BE2C (cell line): ENCODE results near the gene CHRNE.
"Not testable (repeated sequence)": the region's sequence is repeated elsewhere in the genome, so short reads cannot be mapped to it uniquely, and the experiment has no call there.

ENCODE experiments used
- DNase-seq: peaks from one replicate; pipeline ENCODE4 v3.0.0-alpha.2; 2020
- H3K27me3 ChIP-seq: fragments of 250-450 bp; sonication (Bioruptor Pico); 2 replicates; pipeline ENCODE4 v1.5.1; 2020; ENCODE audit warnings: mild to moderate bottlenecking
- H3K36me3 ChIP-seq: fragments of 250-450 bp; sonication (Bioruptor Pico); 2 replicates; pipeline ENCODE4 v1.5.1; 2020; ENCODE audit warnings: mild to moderate bottlenecking
- H3K4me1 ChIP-seq: fragments of 250-450 bp; sonication (Bioruptor Pico); 2 replicates; pipeline ENCODE4 v1.5.1; 2020
- H3K4me3 ChIP-seq: 2 replicates; pipeline ENCODE4 v1.5.1; 2011; ENCODE audit warnings: low read depth, low read length
- H3K9me3 ChIP-seq: fragments of 250-450 bp; sonication (Bioruptor Pico); 2 replicates; pipeline ENCODE4 v1.5.1; 2020
- CTCF ChIP-seq: IDR thresholded peaks from 2 replicates; pipeline ENCODE4 v1.5.1; 2012; ENCODE audit warnings: mild to moderate bottlenecking, low read depth, low read length

Gene CHRNE

DNA sequence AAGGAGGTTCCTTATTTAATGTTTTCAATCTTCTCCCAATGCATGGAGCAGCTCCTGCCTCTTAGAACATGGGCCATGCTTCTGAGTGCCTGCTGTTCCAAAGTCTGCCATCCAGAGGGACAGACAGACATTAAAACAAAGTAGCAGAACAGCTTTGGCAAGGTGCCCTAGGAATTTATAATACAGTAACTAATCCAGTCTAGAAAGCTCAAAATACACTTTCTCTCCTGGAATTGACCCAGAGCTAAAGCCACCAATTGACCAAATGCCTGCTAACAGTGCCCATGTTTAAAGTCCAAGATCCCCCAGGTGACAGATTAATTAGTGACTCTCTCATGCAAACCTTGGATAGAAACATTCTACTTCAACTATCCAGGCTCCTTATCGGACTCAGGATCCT lies 11.1 kb upstream of the CHRNE start:
- no peak for DNase-seq
- no peaks in the 10 kb centered on the region for H3K4me1 ChIP-seq
- TF ChIP-seq CTCF, result no peak
- no peaks in the 10 kb centered on the region for H3K9me3 ChIP-seq
- H3K36me3 ChIP-seq, result no peaks in the 10 kb centered on the region
- no peaks in the 10 kb centered on the region for H3K27me3 ChIP-seq
- H3K4me3 ChIP-seq, result no peak overlapping the region

DNA sequence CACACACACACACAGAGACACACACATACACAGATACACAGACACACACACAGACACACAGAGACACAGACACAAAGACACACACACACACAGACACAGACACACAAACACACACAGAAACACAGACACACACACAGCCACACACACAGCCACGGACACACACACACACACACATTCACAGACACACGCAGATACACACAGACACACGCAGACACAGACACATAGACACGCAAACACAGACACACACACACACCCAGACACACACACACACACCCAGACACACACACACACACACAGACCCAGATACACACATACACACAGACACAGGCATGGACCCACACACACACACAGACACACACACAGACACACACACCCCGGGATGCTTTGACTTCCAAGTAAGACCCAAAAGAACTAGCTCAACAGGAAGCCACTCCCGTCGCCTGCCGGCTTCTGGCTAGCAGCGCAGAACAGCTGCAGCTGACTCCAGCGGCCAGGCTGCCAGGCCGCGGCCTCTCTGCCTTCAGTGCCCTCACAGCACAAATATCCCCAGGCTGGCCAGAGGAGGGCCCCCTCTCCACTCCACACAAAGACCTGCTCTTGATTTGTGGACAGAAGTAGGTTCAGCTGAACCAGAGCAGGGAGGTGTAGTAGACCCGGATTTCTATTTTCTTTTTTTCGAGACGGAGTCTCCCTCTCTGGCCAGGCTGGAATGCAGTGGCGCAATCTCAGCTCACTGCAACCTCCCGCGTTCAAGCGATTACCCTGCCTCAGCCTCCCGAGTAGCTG lies 6.0 kb upstream of the CHRNE start:
- peak; percentile 85 for DNase-seq
- Histone ChIP-seq H3K4me1 (no peaks in the 10 kb centered on the region), H3K9me3 (no peaks in the 10 kb centered on the region), H3K4me3 (no peak overlapping the region), H3K27me3 (no peaks in the 10 kb centered on the region), H3K36me3 (no peaks in the 10 kb centered on the region)
- peak; percentile 71 for TF ChIP-seq CTCF

GRCh38 chr17:4908301-4908700 lies 5.4 kb upstream of the CHRNE start:
- Histone ChIP-seq H3K27me3 (no peaks in the 10 kb centered on the region), H3K4me3 (no peak overlapping the region), H3K9me3 (no peaks in the 10 kb centered on the region), H3K4me1 (no peaks in the 10 kb centered on the region), H3K36me3 (no peaks in the 10 kb centered on the region)
- no peak for DNase-seq
- TF ChIP-seq CTCF, result no peak

- not testable (repeated sequence) for H3K36me3 ChIP-seq, H3K27me3 ChIP-seq, DNase-seq, H3K4me3 ChIP-seq, H3K9me3 ChIP-seq, H3K4me1 ChIP-seq
Measured at GRCh38 chr17:4906642-4907041, 3.7 kb upstream of the CHRNE start.

DNA sequence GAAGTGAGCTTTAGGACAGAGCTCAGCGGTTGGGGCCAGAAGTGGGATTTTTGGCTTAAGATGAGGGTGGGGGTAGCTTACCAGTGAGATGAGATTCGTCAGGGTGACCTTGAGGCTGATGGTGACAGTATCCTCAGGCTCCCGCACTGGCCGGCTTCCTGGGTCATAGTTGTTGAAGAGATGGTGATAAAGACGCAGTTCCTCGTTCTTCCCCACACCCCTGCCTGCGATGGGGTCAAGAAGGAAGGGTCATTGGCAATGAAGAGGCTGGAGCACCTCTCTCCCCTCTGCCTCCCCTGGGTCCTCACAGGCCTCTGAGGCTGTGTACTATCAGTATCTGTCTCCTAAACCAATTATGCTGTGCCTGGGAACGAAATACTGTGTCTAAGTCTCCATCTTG lies 358 bp downstream of the CHRNE start:
- no peaks in the 10 kb centered on the region for H3K9me3 ChIP-seq
- no peaks in the 10 kb centered on the region for H3K27me3 ChIP-seq
- no peak for DNase-seq
- H3K4me1 ChIP-seq, result no peaks in the 10 kb centered on the region
- TF ChIP-seq CTCF, result no peak
- H3K4me3 ChIP-seq, result no peak overlapping the region
- no peaks in the 10 kb centered on the region for H3K36me3 ChIP-seq

DNA sequence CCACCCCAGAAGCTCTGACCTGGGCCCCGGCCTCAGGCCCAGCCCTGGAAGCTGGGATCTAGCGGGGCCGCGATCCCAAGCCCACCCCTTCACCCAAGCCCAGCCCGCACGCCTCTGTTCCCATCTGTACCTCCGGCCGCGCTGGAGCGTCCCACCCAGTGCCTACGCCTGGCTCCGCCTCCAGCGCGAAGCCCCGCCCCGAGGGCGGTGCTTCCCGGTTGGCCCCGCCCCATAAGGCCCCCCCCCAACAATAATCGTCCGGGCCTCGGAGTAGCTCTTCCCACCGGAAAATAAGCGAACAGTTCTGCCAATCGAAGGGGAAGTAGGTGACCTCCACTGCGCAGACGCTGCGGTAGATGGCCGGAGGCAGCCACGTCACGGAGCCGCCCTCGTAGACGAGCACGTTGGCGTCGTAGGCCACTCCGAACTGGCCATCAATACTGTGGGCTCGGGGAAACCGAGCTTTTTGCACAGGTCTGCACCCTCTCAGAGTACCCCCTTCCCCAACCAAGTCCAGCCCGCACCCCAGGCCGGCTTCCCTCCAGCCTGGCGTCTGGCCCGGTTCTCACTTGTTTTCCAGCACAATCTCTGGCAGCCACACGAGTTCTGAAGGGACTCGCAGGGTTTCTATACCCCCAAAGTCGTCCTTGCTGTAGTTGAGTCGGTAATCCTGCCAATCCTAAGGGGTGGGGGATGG lies 1.1 kb downstream of the CHRNE start:
- TF ChIP-seq CTCF, result no peak
- no peak for DNase-seq
- no peaks in the 10 kb centered on the region for H3K9me3 ChIP-seq
- H3K4me1 ChIP-seq, result no peaks in the 10 kb centered on the region
- no peaks in the 10 kb centered on the region for H3K36me3 ChIP-seq
- H3K4me3 ChIP-seq, result no peak overlapping the region
- H3K27me3 ChIP-seq, result no peaks in the 10 kb centered on the region
